ENCODE data around the gene CMTM7.
"Not testable (repeated sequence)": the region's sequence is repeated elsewhere in the genome, so short reads cannot be mapped to it uniquely, and the experiment has no call there.

CMTM7 gene

DNA sequence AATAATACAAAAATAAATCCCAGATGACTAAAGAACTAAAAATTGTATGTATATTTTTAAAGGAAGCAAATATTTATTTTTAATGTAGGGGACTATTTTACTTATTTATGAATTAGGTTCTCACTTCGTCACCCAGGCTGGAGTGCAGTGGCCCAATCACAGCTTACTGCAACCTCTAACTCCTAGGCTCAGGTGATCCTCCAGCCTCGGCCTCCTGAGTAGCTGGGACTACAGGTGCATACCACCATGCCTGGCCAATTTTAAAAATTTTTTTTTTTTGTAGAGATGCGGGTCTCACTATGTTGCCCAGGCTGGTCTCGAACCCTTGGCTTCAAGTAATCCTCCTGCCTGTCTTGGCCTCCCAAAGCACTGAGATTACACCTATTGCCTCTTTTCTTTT is 42.6 kb downstream of the CMTM7 start:
- in situ Hi-C loops (cut with HindIII; ENCODE audit: low sequenced_read_pairs) = no loop called here

DNA sequence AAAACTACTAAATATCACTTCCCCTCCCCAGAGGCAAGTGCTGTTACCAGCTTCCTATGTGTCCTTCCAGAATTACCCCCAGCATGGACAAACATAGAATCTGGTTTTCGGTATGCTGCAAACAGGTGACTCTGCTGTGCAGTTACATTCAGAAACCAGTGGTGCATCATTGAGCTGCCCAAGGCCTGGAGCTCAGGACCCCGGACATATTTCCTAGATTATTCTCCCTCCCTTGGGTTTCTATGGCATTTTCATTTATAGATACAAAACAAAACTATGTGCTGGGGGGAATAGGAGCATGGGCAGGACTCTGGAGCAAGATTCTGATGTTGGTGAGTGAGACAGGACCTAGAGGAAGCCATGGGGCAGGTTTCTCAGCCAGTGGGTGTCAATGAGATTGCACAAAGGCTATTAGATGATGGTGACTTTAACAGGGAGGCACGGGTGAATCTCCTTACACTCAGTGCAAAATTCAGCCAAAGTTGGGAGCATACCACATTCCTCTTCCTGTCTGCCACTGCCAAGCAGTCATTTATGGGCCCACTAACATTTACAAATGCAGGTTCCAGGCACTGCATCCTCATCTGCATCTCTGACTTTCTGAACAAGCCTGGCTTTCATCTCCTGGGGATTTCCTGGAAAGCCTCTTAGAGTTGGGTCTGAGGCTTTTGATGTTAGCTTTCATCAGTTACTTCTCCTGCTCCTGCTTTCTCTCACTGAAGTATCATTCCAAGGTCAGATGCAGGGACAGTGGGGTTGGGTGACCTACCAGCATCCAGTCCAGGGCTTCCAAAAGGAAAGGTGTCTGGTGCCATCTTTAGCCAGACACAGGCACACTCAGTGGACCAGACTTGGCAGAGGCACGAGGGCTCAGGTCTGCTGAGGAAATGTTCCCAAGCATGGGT is 44.5 kb downstream of the CMTM7 start:
- in situ Hi-C loops (cut with HindIII; ENCODE audit: low sequenced_read_pairs) = no loop called here

DNA sequence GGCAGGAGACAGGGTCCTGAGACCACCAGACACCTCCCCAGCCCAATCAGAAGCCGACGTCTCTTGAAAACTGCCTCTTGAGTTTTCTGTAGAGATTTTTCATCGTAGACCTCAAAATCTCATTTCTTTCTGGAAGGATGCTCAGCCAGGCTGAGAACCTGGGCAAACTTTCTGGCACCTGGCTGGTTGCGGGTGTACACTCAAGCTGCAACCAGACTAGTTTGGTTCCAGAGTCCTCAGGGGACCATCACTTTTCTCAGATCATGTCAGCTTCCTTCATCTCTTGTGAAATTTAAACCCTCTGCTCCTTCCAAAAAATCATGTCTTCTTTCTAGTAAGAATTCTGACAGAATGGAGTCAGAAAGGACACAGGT is 45.1 kb downstream of the CMTM7 start:
- in situ Hi-C loops (cut with HindIII; ENCODE audit: low sequenced_read_pairs) = no loop called here

DNA sequence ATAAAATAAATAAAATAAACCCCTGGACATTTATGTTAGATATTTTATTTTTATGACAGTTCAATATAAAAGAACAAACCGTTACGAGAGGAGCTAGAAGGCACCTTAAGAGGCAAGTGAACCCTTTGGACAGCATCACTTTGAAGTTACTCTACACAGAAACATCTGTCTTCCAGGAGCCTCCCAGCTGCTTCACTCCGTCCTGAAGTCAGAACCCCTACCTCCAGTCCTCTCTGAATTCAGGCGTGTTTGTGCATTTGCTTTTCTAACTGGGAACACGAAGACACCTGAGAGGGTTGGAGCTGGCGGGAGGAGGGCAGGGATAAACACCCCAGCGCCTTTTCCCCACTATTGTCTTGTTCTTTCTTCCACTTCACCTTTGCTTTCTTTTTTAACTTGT is 46.2 kb downstream of the CMTM7 start:
- in situ Hi-C loops (cut with HindIII; ENCODE audit: low sequenced_read_pairs) = no loop called here

DNA sequence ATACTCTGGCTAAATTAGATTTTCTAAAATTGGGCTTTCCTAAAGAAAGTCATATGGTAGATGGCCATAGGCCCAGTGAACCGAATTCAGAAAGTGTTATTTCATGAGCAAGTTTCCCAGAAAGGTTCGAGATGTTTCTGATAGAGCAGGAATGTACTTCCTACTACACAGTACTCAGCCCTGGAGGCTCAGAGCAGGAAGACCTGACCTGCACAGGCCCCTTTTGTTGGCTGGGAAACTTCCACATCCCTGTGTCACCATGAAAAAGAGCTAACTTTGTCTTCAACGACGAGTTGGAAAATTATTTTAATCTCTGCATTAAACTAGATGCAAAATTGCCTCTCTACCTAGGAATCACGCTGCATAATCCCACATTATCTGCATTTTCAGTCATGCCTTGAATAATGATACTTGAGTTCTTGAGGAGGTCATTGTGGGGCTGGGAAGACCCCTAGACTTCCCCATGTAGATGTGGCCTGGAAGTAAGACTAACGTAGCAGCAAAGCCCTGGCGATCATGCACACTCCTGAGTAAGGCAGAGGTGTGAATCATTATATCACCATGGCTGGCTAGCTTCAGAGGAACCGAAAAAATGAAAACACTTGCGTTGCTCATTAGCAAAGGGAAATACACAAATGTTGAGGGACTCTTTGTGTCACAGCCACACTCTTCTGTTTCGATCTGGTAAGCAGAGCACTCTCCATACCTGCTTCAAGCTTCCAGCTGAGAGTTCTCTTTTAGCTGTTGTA is 47.1 kb downstream of the CMTM7 start:
- in situ Hi-C loops (cut with HindIII; ENCODE audit: low sequenced_read_pairs) = no loop called here

DNA sequence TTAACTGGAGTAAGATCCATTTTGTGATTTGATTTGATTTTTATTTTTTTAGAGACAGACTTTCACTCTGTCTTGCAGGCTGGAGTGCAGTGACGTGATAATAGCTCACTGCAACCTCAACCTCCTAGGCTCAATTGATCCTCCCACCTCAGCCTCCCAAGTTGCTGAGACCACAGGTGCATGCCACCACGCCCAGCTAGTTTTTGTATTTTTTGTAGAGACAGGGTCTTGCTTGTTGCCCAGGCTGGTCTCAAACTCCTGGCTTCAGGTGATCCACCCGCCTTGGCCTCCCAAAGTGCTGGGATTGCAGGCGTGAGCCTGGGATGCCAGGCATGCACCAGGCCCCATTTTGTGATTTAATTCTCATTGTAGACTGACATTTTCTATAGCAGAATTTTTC is 47.8 kb downstream of the CMTM7 start:
- in situ Hi-C loops (cut with HindIII; ENCODE audit: low sequenced_read_pairs) = not testable (repeated sequence)

DNA sequence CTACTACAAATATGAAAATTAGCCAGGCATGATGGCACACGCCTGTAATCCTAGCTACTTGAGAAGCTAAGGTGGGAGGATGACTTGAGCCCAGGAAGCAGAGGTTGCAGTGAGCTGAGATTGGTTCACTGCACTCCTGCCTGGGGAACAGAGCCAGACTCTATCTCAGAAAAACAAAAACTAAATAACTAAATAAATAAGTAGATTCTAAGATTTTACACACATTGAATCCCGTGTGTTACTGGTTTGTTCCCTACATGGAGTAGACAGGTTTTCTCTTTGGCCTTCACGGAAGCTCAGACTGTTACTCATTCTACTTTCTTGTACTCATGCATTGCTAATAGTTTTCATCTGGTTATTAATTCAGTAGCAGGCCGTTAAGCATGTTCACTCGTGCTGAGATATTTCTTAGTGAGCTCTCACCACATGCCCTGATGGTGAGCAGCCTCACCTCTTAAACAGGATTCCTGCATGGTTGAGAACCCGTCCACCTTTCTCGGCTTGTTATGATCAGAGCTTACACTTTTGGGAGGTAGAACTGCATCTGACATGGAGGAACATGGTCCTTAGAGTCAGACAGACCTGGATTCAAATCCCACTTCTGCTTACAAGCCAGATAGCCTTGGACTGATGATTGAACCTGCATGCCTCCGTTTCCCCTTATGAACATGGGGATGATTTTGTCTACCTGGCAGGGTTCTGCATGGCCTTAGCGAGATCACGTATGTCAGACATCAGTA is 49.1 kb downstream of the CMTM7 start:
- in situ Hi-C loops (cut with HindIII; ENCODE audit: low sequenced_read_pairs) = no loop called here

DNA sequence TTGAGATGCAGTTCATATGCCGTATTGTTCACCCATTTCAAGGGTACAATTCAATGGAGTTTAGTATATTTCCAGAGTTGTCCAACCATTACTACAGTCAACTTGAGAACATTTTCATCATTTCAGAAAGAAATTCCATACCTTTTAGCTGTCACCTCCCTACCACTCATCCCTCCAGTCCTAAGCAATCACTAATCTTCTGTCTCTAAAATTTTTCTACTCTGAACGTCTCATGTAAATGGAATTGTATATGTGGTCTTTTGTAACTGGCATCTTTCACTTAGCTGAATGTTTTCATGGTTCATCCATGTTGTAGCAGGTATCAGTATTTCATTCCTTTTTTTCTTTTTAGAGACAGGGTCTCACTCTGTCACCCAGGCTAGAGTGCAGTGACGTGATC is 51.1 kb downstream of the CMTM7 start:
- in situ Hi-C loops (cut with HindIII; ENCODE audit: low sequenced_read_pairs) = no loop called here

DNA sequence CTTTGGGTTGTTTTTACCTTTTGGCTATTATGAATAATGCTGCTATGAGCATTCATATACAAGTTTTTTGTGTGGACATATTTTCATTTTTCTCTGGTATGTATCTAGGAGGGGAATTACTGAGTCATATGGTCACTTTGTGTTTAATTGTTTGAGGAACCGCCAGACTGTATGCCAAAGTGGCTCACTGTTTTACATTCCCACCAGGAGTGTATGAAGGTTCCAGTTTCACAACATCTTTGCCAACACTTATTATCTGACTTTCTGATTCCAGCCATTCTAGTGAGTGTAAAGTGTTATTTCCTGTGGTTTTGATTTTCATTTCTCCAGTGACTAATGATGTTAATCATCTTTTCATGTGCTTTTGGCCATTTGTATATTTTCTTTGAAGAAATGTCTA is 51.8 kb downstream of the CMTM7 start:
- in situ Hi-C loops (cut with HindIII; ENCODE audit: low sequenced_read_pairs) = no loop called here

DNA sequence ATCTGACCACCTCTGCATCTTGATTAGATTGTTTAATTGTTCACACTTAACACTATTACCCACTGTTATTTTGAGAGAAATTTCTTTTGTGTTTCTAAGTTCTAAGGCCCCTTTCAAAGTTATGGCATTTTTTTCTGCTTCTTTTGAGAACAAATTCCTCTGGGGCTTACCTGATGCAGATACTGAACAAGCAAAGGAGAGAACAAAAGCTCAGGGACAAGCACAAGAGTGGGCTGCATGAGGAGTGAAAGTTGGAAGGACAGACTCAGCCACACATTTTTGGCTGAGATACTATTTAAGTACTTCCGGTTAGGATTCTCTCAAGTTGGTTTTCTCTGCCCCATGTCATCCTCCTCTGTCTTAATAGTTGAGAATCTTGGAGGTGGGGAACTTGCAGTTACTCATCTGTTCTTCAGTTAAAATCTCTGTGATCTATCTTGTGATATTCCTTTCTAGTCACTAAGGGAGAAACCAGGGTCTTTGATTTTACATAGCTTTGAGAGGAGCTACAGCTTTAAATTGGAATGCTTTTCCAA is 56.3 kb downstream of the CMTM7 start:
- in situ Hi-C loops (cut with HindIII; ENCODE audit: low sequenced_read_pairs) = no loop called here

DNA sequence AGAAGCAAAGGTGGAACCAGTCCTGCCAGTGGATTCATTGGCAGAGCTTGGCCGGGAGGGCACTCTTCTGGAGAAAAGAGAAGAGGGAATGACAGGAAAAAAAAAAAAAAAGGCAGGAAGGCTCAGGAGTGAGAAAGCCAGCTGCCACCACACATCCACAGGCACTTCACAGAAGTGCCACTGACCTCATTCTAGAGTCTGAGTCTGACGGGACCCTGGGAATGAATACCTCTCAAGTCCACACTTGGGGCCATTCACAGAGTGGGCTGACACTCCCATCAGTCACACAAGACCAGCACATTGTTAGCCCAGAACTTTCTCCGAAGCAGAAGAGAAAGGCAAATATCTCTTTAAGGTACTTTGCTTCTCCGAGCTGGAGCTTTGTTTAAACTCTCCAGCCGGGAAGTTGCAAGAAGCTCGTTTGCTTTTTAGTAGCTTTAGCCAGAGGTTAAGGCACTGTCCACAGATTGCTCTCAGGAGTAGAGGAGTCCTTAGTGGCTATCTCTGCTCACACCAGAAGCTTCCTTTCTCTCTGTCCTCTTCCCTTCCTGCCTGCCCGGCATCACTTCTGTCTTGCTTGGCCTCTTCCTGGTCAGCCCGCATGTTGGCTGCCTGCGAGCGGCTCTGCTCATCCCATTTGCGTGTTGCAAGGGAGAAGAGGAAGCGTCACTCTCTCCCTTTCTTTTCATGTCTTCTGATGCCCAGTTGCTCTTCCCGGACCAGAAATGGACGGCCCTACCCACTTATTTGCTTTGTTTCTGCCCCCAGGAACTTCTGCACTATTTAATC is 57.2 kb downstream of the CMTM7 start:
- in situ Hi-C loops (cut with HindIII; ENCODE audit: low sequenced_read_pairs) = no loop called here

DNA sequence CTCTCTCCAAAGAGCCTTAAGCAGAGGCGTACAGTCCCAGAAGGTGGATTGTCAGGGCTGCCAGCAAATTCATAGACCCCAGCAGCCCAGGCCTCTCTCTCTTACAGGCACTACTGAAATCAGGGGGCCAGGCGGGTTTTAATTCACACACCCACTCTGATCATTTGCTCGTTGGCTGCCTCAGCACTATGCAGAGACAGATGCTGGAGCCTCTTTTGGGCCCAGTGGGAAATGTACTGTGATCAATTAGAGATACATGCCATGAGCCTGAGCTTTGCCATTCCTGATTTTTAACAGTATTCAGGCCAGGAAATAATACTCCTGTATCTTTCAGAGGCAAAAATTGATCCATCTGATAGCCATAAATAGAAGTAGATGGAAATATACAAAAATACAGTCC is 58.0 kb downstream of the CMTM7 start:
- in situ Hi-C loops (cut with HindIII; ENCODE audit: low sequenced_read_pairs) = no loop called here

DNA sequence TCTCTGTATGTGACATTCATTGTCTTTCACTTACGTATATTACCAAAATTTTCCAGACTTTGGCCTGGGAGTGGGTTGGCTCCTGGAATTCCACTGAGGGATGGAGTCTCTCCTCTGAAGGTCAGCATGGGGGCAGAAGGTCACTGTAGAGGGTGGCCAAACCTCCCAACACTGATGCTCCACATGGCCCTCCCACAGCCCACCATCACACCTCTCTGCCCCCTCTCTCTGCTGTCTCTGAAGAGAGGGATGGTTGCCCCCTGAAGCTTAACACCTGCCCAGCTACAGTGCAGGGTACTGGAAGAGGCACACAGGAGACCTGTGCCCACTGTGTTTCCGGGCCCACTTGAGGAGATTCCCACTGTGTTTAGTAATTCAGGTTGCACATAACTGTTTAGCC is 58.8 kb downstream of the CMTM7 start:
- in situ Hi-C loops (cut with HindIII; ENCODE audit: low sequenced_read_pairs) = no loop called here

DNA sequence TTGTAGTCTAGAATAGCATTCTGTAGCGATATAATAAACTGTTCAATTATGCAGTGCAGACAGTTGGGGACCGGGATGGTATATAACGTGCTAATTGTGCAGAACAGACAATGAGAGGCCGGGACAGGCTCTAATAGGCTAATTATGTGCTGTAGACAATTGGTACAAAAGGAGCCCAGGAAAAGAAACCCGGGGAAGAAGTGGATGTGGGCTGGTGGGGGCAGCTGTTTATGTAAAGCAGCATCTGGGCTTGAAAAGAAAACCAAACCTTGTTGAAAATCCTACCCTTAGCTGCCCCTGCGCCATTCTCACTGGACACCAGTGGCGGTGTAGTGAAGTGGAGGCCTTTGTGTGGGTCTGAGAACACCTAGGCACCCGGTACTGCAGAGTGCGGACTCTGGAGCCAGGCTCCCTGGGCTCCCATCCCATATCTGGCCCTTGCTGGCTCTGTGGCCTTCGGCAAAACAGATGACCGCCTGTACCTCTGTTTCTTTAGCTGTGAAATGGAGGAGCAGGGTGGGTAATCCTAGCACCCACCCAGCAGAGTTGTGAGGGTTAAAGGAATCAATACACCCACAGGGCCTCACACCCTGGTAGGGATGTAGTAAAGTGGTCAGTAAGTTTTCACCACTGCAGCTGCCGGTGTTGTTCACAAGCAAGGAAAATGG is 59.5 kb downstream of the CMTM7 start:
- in situ Hi-C loops (cut with HindIII; ENCODE audit: low sequenced_read_pairs) = no loop called here

DNA sequence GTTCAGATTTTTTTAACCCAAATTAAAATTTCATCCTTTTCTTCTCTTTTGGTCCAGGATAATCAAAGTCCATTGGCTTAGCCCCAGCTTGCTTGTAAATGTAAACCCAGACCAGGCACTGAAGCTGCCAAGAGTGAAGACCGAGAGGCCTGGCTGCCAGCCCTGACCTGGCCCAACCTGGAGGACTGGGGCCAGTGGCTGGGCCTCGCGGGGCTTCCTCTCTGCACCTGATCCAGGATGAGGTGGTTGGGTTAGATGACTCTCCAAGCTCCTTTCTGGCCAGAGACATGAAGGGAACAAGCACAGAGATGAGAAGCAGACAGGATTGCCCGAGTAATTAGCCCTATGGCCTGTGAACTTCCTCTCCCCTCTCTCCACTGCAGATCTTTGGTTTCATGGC is 60.4 kb downstream of the CMTM7 start:
- in situ Hi-C loops (cut with HindIII; ENCODE audit: low sequenced_read_pairs) = no loop called here

DNA sequence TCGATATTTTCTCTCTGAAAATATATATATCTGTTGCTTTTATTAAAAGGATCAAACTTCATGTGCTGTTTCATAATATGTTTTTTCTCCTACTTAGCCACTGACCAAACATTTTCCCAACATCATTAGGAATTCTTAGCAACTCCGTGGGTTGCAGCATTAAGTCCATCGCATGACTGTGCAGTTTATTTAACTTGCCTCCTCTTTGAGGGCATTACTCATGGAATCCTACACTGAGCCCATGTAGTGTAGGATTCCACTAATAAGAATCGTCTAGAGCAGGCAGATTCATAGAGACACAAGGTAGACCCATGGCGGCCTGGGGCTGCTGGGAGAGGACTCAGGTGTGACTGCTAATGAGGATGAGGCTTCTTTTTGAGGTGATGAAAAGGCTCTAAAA is 61.7 kb downstream of the CMTM7 start:
- in situ Hi-C loops (cut with HindIII; ENCODE audit: low sequenced_read_pairs) = no loop called here

DNA sequence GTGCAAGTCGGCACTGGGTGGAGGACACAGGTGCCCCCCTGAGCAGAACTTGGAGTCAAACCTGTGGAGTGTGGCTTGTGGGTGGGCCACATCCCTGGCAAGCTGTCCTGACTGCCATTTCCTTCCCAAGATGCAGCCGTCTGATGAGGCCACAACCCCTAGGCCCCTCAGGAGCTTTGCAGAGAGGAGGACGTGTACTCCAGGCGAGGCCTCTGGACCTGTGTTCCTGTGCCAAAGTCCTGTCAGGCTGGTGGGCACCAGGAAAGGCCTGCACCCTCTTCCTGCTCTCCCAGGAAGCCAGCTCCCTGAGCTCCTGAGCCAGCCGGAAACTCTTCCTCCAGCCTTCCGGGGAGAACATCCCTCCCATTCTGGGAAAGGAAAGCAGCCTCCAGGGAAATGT is 62.5 kb downstream of the CMTM7 start:
- in situ Hi-C loops (cut with HindIII; ENCODE audit: low sequenced_read_pairs) = no loop called here

DNA sequence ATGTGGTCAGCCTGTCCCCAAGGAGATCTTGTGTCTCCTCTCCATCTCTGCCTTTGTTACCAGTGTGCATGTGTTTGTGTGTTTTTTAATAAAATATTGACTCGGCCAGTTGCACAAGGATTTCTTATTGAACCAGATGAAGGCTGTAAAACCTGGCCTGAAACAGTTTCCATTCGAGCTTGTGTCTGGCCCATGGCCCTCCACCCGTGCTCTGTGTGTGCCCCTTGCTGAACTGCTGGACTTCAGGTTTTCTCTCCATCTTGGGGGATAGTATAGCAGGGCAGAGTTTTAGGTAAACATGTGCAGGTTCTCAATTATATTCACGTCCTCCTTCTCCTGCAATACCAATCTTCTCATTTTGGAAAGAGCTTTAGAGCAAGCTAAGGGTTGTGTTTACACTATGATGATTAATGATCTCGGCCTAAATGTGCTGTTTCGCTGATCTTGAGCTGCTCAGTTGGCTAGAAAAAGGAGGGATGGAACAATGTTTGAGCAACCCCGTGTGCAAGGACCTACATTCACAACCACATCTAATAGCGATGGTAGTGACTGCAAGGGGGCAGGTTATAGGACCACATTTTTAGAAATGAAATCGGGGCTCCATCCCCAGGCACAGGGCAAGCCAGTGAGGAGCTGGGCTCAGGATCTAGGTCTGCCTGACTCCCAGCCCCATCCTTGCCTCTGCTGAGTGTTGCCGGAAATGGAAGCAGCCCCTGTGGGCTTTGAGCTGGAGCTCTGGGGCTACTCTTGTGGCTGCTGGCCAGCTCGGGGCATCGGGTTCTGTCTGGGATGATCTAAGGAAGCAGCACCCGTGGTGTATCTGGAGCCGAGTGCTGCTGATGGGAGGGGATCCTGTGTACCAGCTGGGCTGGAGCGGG is 63.3 kb downstream of the CMTM7 start:
- in situ Hi-C loops (cut with HindIII; ENCODE audit: low sequenced_read_pairs) = no loop called here

Measured in endothelial cell of hepatic sinusoid (primary cell).